C4-2B (cell line): ENCODE data around the gene HSPBP1.

ENCODE experiments used
- CTCF ChIP-seq: fragments of 450-650 bp; conservative IDR thresholded peaks from 2 replicates; pipeline ENCODE4 v1.5.1; 2017; ENCODE audit warnings: mild to moderate bottlenecking
- ZFX ChIP-seq: fragments of 450-650 bp; IDR thresholded peaks from 2 replicates; pipeline ENCODE4 v1.6.1; 2017

GRCh38 chr19:55311797-55312196 is 31.9 kb upstream of the HSPBP1 start:
- TF ChIP-seq CTCF: no peak
- no peak for TF ChIP-seq ZFX
